ENCODE results near the gene PTPN9.
"Not testable (repeated sequence)": the region's sequence is repeated elsewhere in the genome, so short reads cannot be mapped to it uniquely, and the experiment has no call there.

The PTPN9 gene

GRCh38 chr15:75578948-75579920 lies at the start of gene PTPN9:
TSS of gene PTPN9 (minus strand) at chr15:75579315. CDS start at chr15:75578776, 539 bp downstream.
- DNase-seq (ENCODE audit: low read depth, low spot score): peak; percentile 61

GRCh38 chr15:75625542-75626347 lies 46.6 kb upstream of the PTPN9 start, which contains the start of gene SNUPN:
TSS of gene SNUPN (minus strand) at chr15:75625725. CDS start at chr15:75621051, 4,674 bp downstream.
- DNase-seq (ENCODE audit: low read depth, low spot score): peak; percentile 86

GRCh38 chr15:75622505-75622904 lies 43.4 kb upstream of the PTPN9 start:
- no peak for DNase-seq (ENCODE audit: low read depth, low spot score)

GRCh38 chr15:75620841-75621391 lies 41.8 kb upstream of the PTPN9 start:
- DNase-seq (ENCODE audit: low read depth, low spot score): no peak

GRCh38 chr15:75620058-75620820 lies 41.1 kb upstream of the PTPN9 start:
- DNase-seq (ENCODE audit: low read depth, low spot score): no peak

GRCh38 chr15:75616766-75617165 lies 37.7 kb upstream of the PTPN9 start:
- no peak for DNase-seq (ENCODE audit: low read depth, low spot score)

GRCh38 chr15:75606711-75607699 lies 27.9 kb upstream of the PTPN9 start:
- DNase-seq (ENCODE audit: low read depth, low spot score): no peak

GRCh38 chr15:75606026-75606425 lies 26.9 kb upstream of the PTPN9 start:
- no peak for DNase-seq (ENCODE audit: low read depth, low spot score)

GRCh38 chr15:75599401-75599800 lies 20.3 kb upstream of the PTPN9 start:
- no peak for DNase-seq (ENCODE audit: low read depth, low spot score)

- no peak for DNase-seq (ENCODE audit: low read depth, low spot score)
Measured at GRCh38 chr15:75598361-75598760, 19.2 kb upstream of the PTPN9 start.

- DNase-seq (ENCODE audit: low read depth, low spot score): peak; percentile 20
Measured at GRCh38 chr15:75597667-75598341, 18.7 kb upstream of the PTPN9 start.

GRCh38 chr15:75596703-75597345 lies 17.7 kb upstream of the PTPN9 start:
- DNase-seq (ENCODE audit: low read depth, low spot score): no peak

GRCh38 chr15:75594276-75594675 lies 15.2 kb upstream of the PTPN9 start:
- DNase-seq (ENCODE audit: low read depth, low spot score): no peak

GRCh38 chr15:75591655-75592364 lies 12.7 kb upstream of the PTPN9 start:
- no peak for DNase-seq (ENCODE audit: low read depth, low spot score)

GRCh38 chr15:75590239-75590638 lies 11.1 kb upstream of the PTPN9 start:
- no peak for DNase-seq (ENCODE audit: low read depth, low spot score)

GRCh38 chr15:75589071-75589470 lies 10.0 kb upstream of the PTPN9 start:
- no peak for DNase-seq (ENCODE audit: low read depth, low spot score)

- not testable (repeated sequence) for DNase-seq (ENCODE audit: low read depth, low spot score)
Measured at GRCh38 chr15:75586422-75586821, 7.3 kb upstream of the PTPN9 start.

GRCh38 chr15:75584121-75584520 lies 5.0 kb upstream of the PTPN9 start:
- no peak for DNase-seq (ENCODE audit: low read depth, low spot score)

Data from activated CD4-positive, CD25-positive, alpha-beta regulatory T cell treated with anti-CD3 and anti-CD28 coated beads, Interleukin-2, amount 50 U/mL, for 16 hours (primary cell).